MM.1S (cell line): ENCODE measurements around the gene TSPAN9.

Experiments
- EZH2 ChIP-seq: fragments of 300-600 bp; sonication (generic); optimal IDR thresholded peaks from 2 replicates; pipeline ENCODE3; 2017; ENCODE audit warnings: low read depth, mild to moderate bottlenecking, antibody characterized with exemption, low read length, mixed read lengths
- EZH2phosphoT487 ChIP-seq: fragments of 300-600 bp; sonication (generic); IDR thresholded peaks from 2 replicates; pipeline ENCODE4 v1.6.1; 2018; ENCODE audit warnings: antibody characterized with exemption, low read length
- TF ChIP-seq, protein P1 (sequence below): fragments of 300-600 bp; sonication (generic); IDR thresholded peaks from 2 replicates; pipeline ENCODE4 v1.5.1; 2016; ENCODE audit warnings: antibody characterized with exemption, low read length, mixed read lengths

DNA sequence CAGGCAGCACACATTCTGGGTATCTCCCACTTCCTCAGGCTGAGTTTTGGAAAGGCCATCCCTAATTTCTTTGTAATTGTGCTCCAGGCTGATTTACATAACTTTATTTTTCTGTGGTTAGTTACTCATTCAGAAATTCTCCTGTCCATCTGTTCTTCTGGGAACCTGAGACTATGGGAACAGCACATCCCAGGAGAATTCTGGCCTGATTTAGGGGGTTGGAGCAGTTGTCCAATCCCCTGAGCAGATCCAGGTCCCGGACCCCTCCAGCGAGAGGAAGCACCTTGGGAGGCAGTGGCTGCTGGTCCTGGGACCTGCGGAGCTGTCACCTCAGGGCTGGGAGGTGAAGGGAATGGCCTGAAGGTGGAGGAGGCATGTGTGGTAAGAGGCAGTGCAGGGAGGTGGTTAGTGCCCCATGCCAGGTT is 40.4 kb downstream of the TSPAN9 start:
- TF ChIP-seq, protein P1, sequence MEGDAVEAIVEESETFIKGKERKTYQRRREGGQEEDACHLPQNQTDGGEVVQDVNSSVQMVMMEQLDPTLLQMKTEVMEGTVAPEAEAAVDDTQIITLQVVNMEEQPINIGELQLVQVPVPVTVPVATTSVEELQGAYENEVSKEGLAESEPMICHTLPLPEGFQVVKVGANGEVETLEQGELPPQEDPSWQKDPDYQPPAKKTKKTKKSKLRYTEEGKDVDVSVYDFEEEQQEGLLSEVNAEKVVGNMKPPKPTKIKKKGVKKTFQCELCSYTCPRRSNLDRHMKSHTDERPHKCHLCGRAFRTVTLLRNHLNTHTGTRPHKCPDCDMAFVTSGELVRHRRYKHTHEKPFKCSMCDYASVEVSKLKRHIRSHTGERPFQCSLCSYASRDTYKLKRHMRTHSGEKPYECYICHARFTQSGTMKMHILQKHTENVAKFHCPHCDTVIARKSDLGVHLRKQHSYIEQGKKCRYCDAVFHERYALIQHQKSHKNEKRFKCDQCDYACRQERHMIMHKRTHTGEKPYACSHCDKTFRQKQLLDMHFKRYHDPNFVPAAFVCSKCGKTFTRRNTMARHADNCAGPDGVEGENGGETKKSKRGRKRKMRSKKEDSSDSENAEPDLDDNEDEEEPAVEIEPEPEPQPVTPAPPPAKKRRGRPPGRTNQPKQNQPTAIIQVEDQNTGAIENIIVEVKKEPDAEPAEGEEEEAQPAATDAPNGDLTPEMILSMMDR = no peak
- TF ChIP-seq EZH2phosphoT487 (no peak), EZH2 (no peak)
